Measurements from ENCODE around the gene SLITRK3. TPM values are rescaled to one million over a fixed set of nuclear protein-coding genes. Genes with fewer than 3 reads are reported as not detected.

Gene SLITRK3
- total RNA-seq, 3 donors from 2014 or later (not counting 1 experiment from before 2014, with no cell fraction given): not detected

DNA sequence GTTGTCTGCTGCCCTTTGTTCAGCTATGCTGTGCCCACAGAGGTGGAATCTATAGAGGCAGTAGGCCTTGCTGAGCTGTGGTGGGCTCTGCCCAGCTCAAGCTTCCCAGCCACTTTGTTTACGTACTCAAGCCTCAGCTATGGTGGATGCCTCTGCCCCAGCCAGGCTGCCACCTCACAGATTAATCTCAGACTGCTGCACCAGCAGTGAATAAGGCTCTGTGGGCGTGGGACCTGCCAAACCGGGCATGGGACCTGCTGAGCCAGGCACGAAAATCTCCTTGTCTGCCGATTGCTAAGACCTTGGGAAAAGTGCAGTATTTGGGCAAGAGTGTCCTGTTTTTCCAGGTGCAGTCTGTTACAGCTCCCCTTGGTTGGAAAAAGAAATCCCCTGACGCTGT, 26.8 kb downstream of the SLITRK3 start:
- Histone ChIP-seq H3K9me3 (ENCODE audit: control insufficient read depth, insufficient read depth, low read length) (peaks cover 2% of the 10 kb centered on the region), H3K4me1 (ENCODE audit: control insufficient read depth, insufficient read depth, low read length) (no peaks in the 10 kb centered on the region), H3K27me3 (ENCODE audit: control insufficient read depth, insufficient read depth, low read length) (no peaks in the 10 kb centered on the region), H3K27ac (ENCODE audit: low read length) (no peak overlapping the region), H3K4me3 (ENCODE audit: low read length) (no peak overlapping the region), H3K36me3 (ENCODE audit: control insufficient read depth, insufficient read depth, low read length) (no peaks in the 10 kb centered on the region)
- ATAC-seq (no peak), DNase-seq (no peak)
- Mint-ChIP-seq H3K9me3 (peaks cover 11 to 15% of the 10 kb centered on the region in 2 donors), H3K27ac (no peak overlapping the region), H3K4me1 (no peaks in the 10 kb centered on the region), H3K4me3 (no peak overlapping the region), H3K27me3 (ENCODE audit: low read depth in 2 of 2) (no peaks in the 10 kb centered on the region), H3K36me3 (no peaks in the 10 kb centered on the region)
- 84% methylated on average over 6 of the region's 6 CpGs for WGBS (ENCODE audit: insufficient coverage)
- no peak for TF ChIP-seq CTCF (IDR thresholded peaks at IDR 0.05)
- intact Hi-C loops (cut with micrococcal nuclease): no loop called here

DNA sequence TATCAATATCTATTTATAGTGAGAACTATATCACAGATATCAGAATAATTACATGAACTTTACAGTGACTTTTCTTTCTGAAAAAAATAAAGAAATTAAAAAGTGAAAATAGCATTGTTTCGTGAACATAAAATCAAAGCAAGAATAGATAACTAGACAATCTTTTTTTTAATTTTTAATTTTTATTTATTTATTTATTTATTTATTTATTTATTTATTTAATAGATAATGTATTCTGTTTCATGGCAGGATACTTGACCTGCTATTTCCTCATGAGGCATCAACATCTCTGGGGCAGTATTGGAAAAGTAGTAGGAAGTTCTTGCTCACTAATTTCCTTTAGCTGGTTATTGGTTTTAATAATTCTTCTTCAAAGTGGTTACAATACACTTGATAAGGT, 33.3 kb downstream of the SLITRK3 start:
- no peaks in the 10 kb centered on the region for H3K9me3 ChIP-seq (ENCODE audit: control insufficient read depth, insufficient read depth, low read length)
- no peaks in the 10 kb centered on the region for H3K36me3 ChIP-seq (ENCODE audit: control insufficient read depth, insufficient read depth, low read length)
- Mint-ChIP-seq H3K27ac (no peak overlapping the region), H3K4me1 (no peaks in the 10 kb centered on the region), H3K4me3 (no peak overlapping the region), H3K27me3 (ENCODE audit: low read depth in 2 of 2) (no peaks in the 10 kb centered on the region), H3K36me3 (no peaks in the 10 kb centered on the region), H3K9me3 (peaks cover 13% of the 10 kb centered on the region in 2 donors)
- no peak for DNase-seq
- H3K4me1 ChIP-seq (ENCODE audit: control insufficient read depth, insufficient read depth, low read length): no peaks in the 10 kb centered on the region
- H3K27ac ChIP-seq (ENCODE audit: low read length): no peak overlapping the region
- H3K27me3 ChIP-seq (ENCODE audit: control insufficient read depth, insufficient read depth, low read length): no peaks in the 10 kb centered on the region
- TF ChIP-seq CTCF (IDR thresholded peaks at IDR 0.05): no peak
- WGBS (ENCODE audit: insufficient coverage): no CpG with 5 or more reads among the region's 1 CpG
- ATAC-seq: no peak
- intact Hi-C loops (cut with micrococcal nuclease): no loop called here
- no peak overlapping the region for H3K4me3 ChIP-seq (ENCODE audit: low read length)

GRCh38 chr3:165159760-165160421, 36.3 kb downstream of the SLITRK3 start:
- H3K4me3 Mint-ChIP-seq: no peak overlapping the region
- no peaks in the 10 kb centered on the region for H3K36me3 ChIP-seq (ENCODE audit: control insufficient read depth, insufficient read depth, low read length)
- no peak for TF ChIP-seq CTCF (IDR thresholded peaks at IDR 0.05)

GRCh38 chr3:165158011-165158410, 38.2 kb downstream of the SLITRK3 start:
- DNase-seq: no peak
- Histone ChIP-seq H3K9me3 (ENCODE audit: control insufficient read depth, insufficient read depth, low read length) (no peaks in the 10 kb centered on the region), H3K36me3 (ENCODE audit: control insufficient read depth, insufficient read depth, low read length) (no peaks in the 10 kb centered on the region), H3K4me1 (ENCODE audit: control insufficient read depth, insufficient read depth, low read length) (no peaks in the 10 kb centered on the region), H3K27me3 (ENCODE audit: control insufficient read depth, insufficient read depth, low read length) (no peaks in the 10 kb centered on the region), H3K4me3 (ENCODE audit: low read length) (no peak overlapping the region), H3K27ac (ENCODE audit: low read length) (no peak overlapping the region)
- no CpG with 5 or more reads among the region's 2 CpGs for WGBS (ENCODE audit: insufficient coverage)
- H3K27me3 Mint-ChIP-seq (ENCODE audit: low read depth in 2 of 2): no peaks in the 10 kb centered on the region
- intact Hi-C loops (cut with micrococcal nuclease): no loop called here
- H3K4me3 Mint-ChIP-seq: no peak overlapping the region
- H3K27ac Mint-ChIP-seq: no peak overlapping the region
- H3K4me1 Mint-ChIP-seq: no peaks in the 10 kb centered on the region
- no peak for TF ChIP-seq CTCF (IDR thresholded peaks at IDR 0.05)
- no peak for ATAC-seq
- no peaks in the 10 kb centered on the region for H3K36me3 Mint-ChIP-seq
- H3K9me3 Mint-ChIP-seq: peaks cover 6 to 12% of the 10 kb centered on the region in 2 donors

More at GRCh38 chr3:165159760-165160421, 36.3 kb downstream of the SLITRK3 start:
- Mint-ChIP-seq H3K4me1 (no peaks in the 10 kb centered on the region), H3K9me3 (peaks cover 2 to 8% of the 10 kb centered on the region in 2 donors), H3K36me3 (no peaks in the 10 kb centered on the region), H3K27ac (no peak overlapping the region), H3K27me3 (ENCODE audit: low read depth in 2 of 2) (no peaks in the 10 kb centered on the region)
- no peaks in the 10 kb centered on the region for H3K9me3 ChIP-seq (ENCODE audit: control insufficient read depth, insufficient read depth, low read length)
- ATAC-seq (no peak), DNase-seq (no peak)
- intact Hi-C loops (cut with micrococcal nuclease): no loop called here
- H3K4me3 ChIP-seq (ENCODE audit: low read length): no peak overlapping the region
- no peaks in the 10 kb centered on the region for H3K27me3 ChIP-seq (ENCODE audit: control insufficient read depth, insufficient read depth, low read length)
- no peaks in the 10 kb centered on the region for H3K4me1 ChIP-seq (ENCODE audit: control insufficient read depth, insufficient read depth, low read length)
- WGBS (ENCODE audit: insufficient coverage): no CpG with 5 or more reads among the region's 1 CpG
- no peak overlapping the region for H3K27ac ChIP-seq (ENCODE audit: low read length)
